H1 (cell line): ENCODE results near the gene CHAD. TPM values are rescaled to one million over a fixed set of nuclear protein-coding genes. Genes with fewer than 3 reads are reported as not detected.

ENCODE experiments used
- CTCF ChIA-PET: fragments of 300-600 bp; sonication (Branson Sonifier 250); formaldehyde crosslinking; loops from one replicate; lab custom pipeline; 2021; ENCODE audit not compliant: partially characterized antibody; lab: Charles Lee
- POLR2A ChIA-PET: fragments of 300-600 bp; sonication (Branson Sonifier 250); formaldehyde crosslinking; loops from one replicate; lab custom pipeline; 2021; ENCODE audit warnings: inconsistent platforms; ENCODE audit not compliant: partially characterized antibody; lab: Charles Lee
- DNase-seq, 2 experiments: peaks; one replicate each; pipeline versions ENCODE4 v3.0.0 to v3.0.0-alpha.2; 2010 to 2022; ENCODE audit warnings: low spot score in 2 of 2, low read depth in 1 of 2, mixed read lengths in 1 of 2
- FAIRE-seq: peaks from 2 replicates; lab custom pipeline; 2011; peaks lifted over from hg19 to GRCh38; lab: Jason Lieb, UNC
- H2AFZ ChIP-seq: 2 replicates; pipeline ENCODE4 v1.8.1; 2012; ENCODE audit warnings: low read length, inconsistent platforms
- H2AK5ac ChIP-seq: 2 replicates; pipeline ENCODE4 v1.6.1; 2013; ENCODE audit warnings: low read depth, low read length
- H2BK120ac ChIP-seq: replicated peaks from 2 replicates; pipeline ENCODE3; 2013; ENCODE audit warnings: low read depth, low read length, inconsistent platforms
- H2BK12ac ChIP-seq: 2 replicates; pipeline ENCODE4 v1.6.1; 2013; ENCODE audit warnings: low read depth, low read length
- H2BK15ac ChIP-seq: 2 replicates; pipeline ENCODE4 v1.6.1; 2013; ENCODE audit warnings: low read length
- H2BK20ac ChIP-seq: 2 replicates; pipeline ENCODE4 v1.6.1; 2013; ENCODE audit warnings: low read length
- H2BK5ac ChIP-seq: 2 replicates; pipeline ENCODE4 v1.6.1; 2013; ENCODE audit warnings: low read depth, low read length
- H3K14ac ChIP-seq: 2 replicates; pipeline ENCODE4 v1.6.1; 2013; ENCODE audit warnings: inconsistent platforms; ENCODE audit not compliant: insufficient read length
- H3K18ac ChIP-seq: 2 replicates; pipeline ENCODE4 v1.6.1; 2013; ENCODE audit warnings: low read length; ENCODE audit errors: extremely low read depth
- H3K23ac ChIP-seq: 2 replicates; pipeline ENCODE4 v1.6.1; 2013; ENCODE audit warnings: inconsistent platforms; ENCODE audit not compliant: insufficient read length
- H3K23me2 ChIP-seq: 2 replicates; pipeline ENCODE4 v1.6.1; 2013; ENCODE audit warnings: low read depth, low read length
- H3K27ac ChIP-seq: 2 replicates; pipeline ENCODE4 v1.6.1; 2011; ENCODE audit warnings: low read depth, low read length, inconsistent platforms
- H3K27me3 ChIP-seq, 4 experiments: replicated peaks in 1 of 4; 1 replicate in 1 of 4; 2 replicates in 3 of 4; pipeline versions ENCODE4 v1.6.1 to v1.8.1; 2011 to 2013; ENCODE audit warnings: low read length in 3 of 4, mild to moderate bottlenecking in 3 of 4, inconsistent platforms in 2 of 4, mixed read lengths in 2 of 4, moderate library complexity in 1 of 4; ENCODE audit not compliant: control insufficient read depth in 3 of 4, insufficient read depth in 3 of 4; ENCODE audit errors: extremely low read depth in 1 of 4
- H3K36me3 ChIP-seq, 4 experiments: 2 replicates each; pipeline versions ENCODE4 v1.6.1 to v1.8.1; 2011 to 2013; ENCODE audit warnings: mild to moderate bottlenecking in 4 of 4, low read length in 3 of 4, moderate library complexity in 2 of 4, control low read depth in 1 of 4, inconsistent platforms in 1 of 4; ENCODE audit not compliant: insufficient read depth in 4 of 4, control insufficient read depth in 2 of 4
- H3K4ac ChIP-seq: replicated peaks from 2 replicates; pipeline ENCODE3; 2013; ENCODE audit warnings: low read length, low read depth, mixed read lengths, inconsistent platforms; ENCODE audit not compliant: insufficient read length
- H3K4me1 ChIP-seq, 4 experiments: replicated peaks in 1 of 4; 1 replicate in 1 of 4; 2 replicates in 3 of 4; pipeline versions ENCODE4 v1.6.1 to v1.8.1; 2011 to 2013; ENCODE audit warnings: low read length in 3 of 4, inconsistent platforms in 2 of 4, mixed read lengths in 1 of 4; ENCODE audit not compliant: insufficient read depth in 4 of 4, control insufficient read depth in 3 of 4
- H3K4me2 ChIP-seq, 2 experiments: 2 replicates each; pipeline versions ENCODE4 v1.6.1 to v1.8.1; 2011 to 2013; ENCODE audit warnings: low read depth in 2 of 2, low read length in 2 of 2, control low read depth in 1 of 2, inconsistent platforms in 1 of 2, mild to moderate bottlenecking in 1 of 2; ENCODE audit not compliant: insufficient read depth in 1 of 2
- H3K4me3 ChIP-seq, 4 experiments: fragments of 200-600, 300-600 bp in 1 of 4; sonication (generic), shearing (Covaris generic), sonication (Bioruptor Twin) in 1 of 4; 2 replicates each; pipeline versions ENCODE4 v1.5.1 to v1.8.1; 2011 to 2016; ENCODE audit warnings: low read length in 4 of 4, low read depth in 3 of 4, control low read depth in 2 of 4, inconsistent platforms in 2 of 4, mild to moderate bottlenecking in 2 of 4, mixed read lengths in 1 of 4, moderate library complexity in 1 of 4; ENCODE audit not compliant: insufficient read depth in 2 of 4; ENCODE audit errors: extremely low read depth in 1 of 4
- H3K56ac ChIP-seq: replicated peaks from 2 replicates; pipeline ENCODE3; 2013; ENCODE audit warnings: low read depth, mild to moderate bottlenecking, mixed read lengths, low read length, inconsistent platforms; ENCODE audit not compliant: insufficient read length
- H3K79me1 ChIP-seq: 2 replicates; pipeline ENCODE4 v1.6.1; 2013; ENCODE audit warnings: low read depth, low read length, control low read depth
- H3K79me2 ChIP-seq, 2 experiments: 2 replicates each; pipeline versions ENCODE4 v1.6.1 to v1.8.1; 2012 to 2013; ENCODE audit warnings: low read length in 2 of 2, mild to moderate bottlenecking in 2 of 2, inconsistent platforms in 1 of 2; ENCODE audit not compliant: insufficient read depth in 2 of 2, control insufficient read depth in 1 of 2
- H3K9ac ChIP-seq, 4 experiments: replicated peaks in 1 of 4; 1 replicate in 1 of 4; 2 replicates in 3 of 4; pipeline versions ENCODE4 v1.6.1 to v1.8.1; 2011 to 2013; ENCODE audit warnings: low read depth in 3 of 4, low read length in 3 of 4, control low read depth in 2 of 4, mild to moderate bottlenecking in 2 of 4, moderate library complexity in 2 of 4, inconsistent platforms in 1 of 4; ENCODE audit errors: extremely low read depth in 1 of 4
- H3K9me3 ChIP-seq, 2 experiments: 2 replicates each; pipeline versions ENCODE4 v1.6.1 to v1.8.1; 2012 to 2013; ENCODE audit warnings: mild to moderate bottlenecking in 2 of 2, moderate library complexity in 2 of 2, control low read depth in 1 of 2, inconsistent platforms in 1 of 2, low read depth in 1 of 2, low read length in 1 of 2, mixed read lengths in 1 of 2; ENCODE audit not compliant: insufficient read depth in 2 of 2
- H4K20me1 ChIP-seq, 2 experiments: replicated peaks in 1 of 2; 2 replicates each; pipeline versions ENCODE3 to v1.8.1; 2011 to 2013; ENCODE audit warnings: inconsistent platforms in 2 of 2, low read length in 2 of 2, mild to moderate bottlenecking in 1 of 2; ENCODE audit not compliant: insufficient read depth in 2 of 2, control insufficient read depth in 1 of 2
- H4K5ac ChIP-seq: 2 replicates; pipeline ENCODE4 v1.6.1; 2013; ENCODE audit warnings: low read length, low read depth, mixed read lengths, inconsistent platforms; ENCODE audit not compliant: insufficient read length
- H4K8ac ChIP-seq: 2 replicates; pipeline ENCODE4 v1.8.0; 2013; ENCODE audit warnings: mild to moderate bottlenecking, moderate library complexity, low read length, inconsistent platforms; ENCODE audit not compliant: insufficient read depth; ENCODE audit errors: extremely low read depth
- H4K91ac ChIP-seq: replicated peaks from 2 replicates; pipeline ENCODE3; 2013; ENCODE audit warnings: low read length, mixed read lengths, inconsistent platforms; ENCODE audit not compliant: insufficient read length
- SIX5 ChIP-seq: IDR thresholded peaks from 2 replicates; pipeline ENCODE4 v1.6.1; 2011; ENCODE audit warnings: mild to moderate bottlenecking, low read depth, low read length
- SP1 ChIP-seq: IDR thresholded peaks from 2 replicates; pipeline ENCODE4 v1.6.1; 2011; ENCODE audit warnings: low read depth, low read length
- USF2 ChIP-seq: IDR thresholded peaks from 2 replicates; pipeline ENCODE4 v1.6.1; 2011; ENCODE audit warnings: low read length, improper control_type of control experiment
- YY1 ChIP-seq: IDR thresholded peaks from 2 replicates; pipeline ENCODE4 v1.6.1; 2011; ENCODE audit warnings: low read depth, mild to moderate bottlenecking, low read length
- WGBS, 2 experiments: shearing (Covaris generic) in 1 of 2; methylation state at CpG; one replicate each; pipeline versions ENCODE4 v1.1.6 to v1.1.7; 2013 to 2015; ENCODE audit warnings: low lambda C conversion rate in 2 of 2, mixed read lengths in 2 of 2, inconsistent platforms in 1 of 2, low coverage in 1 of 2, missing lambda C conversion rate in 1 of 2; ENCODE audit not compliant: insufficient replicate concordance in 2 of 2, insufficient coverage in 1 of 2, insufficient read length in 1 of 2; ENCODE audit errors: extremely low coverage in 1 of 2, missing lambda C conversion rate in 1 of 2; 5-methylcytosine and 5-hydroxymethylcytosine counted together
- polyA plus RNA-seq, 7 experiments: library from polyadenylated mRNA; depleted of rRNA in 3 of 7; stranded (reverse) in 5 of 7; unstranded in 2 of 7; fragments of >200 nt in 5 of 7; fragments of 200-250 nt in 2 of 7; gene quantifications; 1 replicate in 5 of 7; 2 replicates in 1 of 7; 4 replicates in 1 of 7; pipeline versions ENCODE4 v1.2.1 to v1.2.3, GENCODE V29; 2011 to 2013; ENCODE audit warnings: missing spikeins in 2 of 7, mixed read lengths in 2 of 7
- total RNA-seq: library from RNA; stranded (reverse); fragmentation: NEBNext Ultra II Directional; extraction: Animal tissue kit (Norgen Biotek cat#: 25700); gene quantifications from 2 replicates; pipeline ENCODE4 v1.2.1, GENCODE V29; 2021
- TF ChIP-seq, protein P1 (sequence below): IDR thresholded peaks from 2 replicates; pipeline ENCODE4 v1.6.1; 2012; ENCODE audit warnings: inconsistent platforms

Gene CHAD
- total and polyA plus RNA-seq, 2 of the 8 experiments (the other 6 are each of a cell fraction or from before 2014, with no cell fraction given) = 0.03 TPM; not detected in 1

GRCh38 chr17:50495217-50495823, 26.6 kb upstream of the CHAD start:
- ChIA-PET CTCF (interaction anchor here (1.2 to 3.2 kb wide), 4 partner anchors 10 to 38 kb away, joined by 5 to 12 read pairs (median 8); partner anchors contain the start of genes EPN3 and RSAD1), POLR2A (no interaction called here)
- Histone ChIP-seq H4K91ac (no peak overlapping the region), H3K4me3 (no peak overlapping the region), H3K79me1 (no peaks in the 10 kb centered on the region), H3K4me2 (no peak overlapping the region), H3K56ac (no peak overlapping the region), H2BK15ac (no peak overlapping the region), H2BK120ac (no peak overlapping the region), H4K20me1 (no peaks in the 10 kb centered on the region), H2BK5ac (no peak overlapping the region), H4K5ac (no peak overlapping the region), H3K18ac (no peak overlapping the region), H2AK5ac (no peak overlapping the region), H3K27me3 (no peaks in the 10 kb centered on the region), H4K8ac (no peak overlapping the region), H2BK20ac (no peak overlapping the region), H3K23me2 (no peaks in the 10 kb centered on the region), H3K27ac (no peak overlapping the region), H2AFZ (no peak overlapping the region), H3K9ac (no peak overlapping the region), H3K4ac (no peak overlapping the region), H2BK12ac (no peak overlapping the region), H3K14ac (no peak overlapping the region), H3K36me3 (no peaks in the 10 kb centered on the region), H3K9me3 (no peaks in the 10 kb centered on the region), H3K23ac (no peak overlapping the region), H3K4me1 (no peaks in the 10 kb centered on the region), H3K79me2 (no peaks in the 10 kb centered on the region)
- DNase-seq (no peak), FAIRE-seq (no peak)
- WGBS, 2 experiments = 96% methylated on average over 8 of the region's 8 CpGs; no CpG with 5 or more reads in 1 of the 2 experiments
- no peak for TF ChIP-seq USF2
- TF ChIP-seq SIX5 = no peak
- no peak for TF ChIP-seq SP1
- TF ChIP-seq YY1 = no peak
- TF ChIP-seq, protein P1, sequence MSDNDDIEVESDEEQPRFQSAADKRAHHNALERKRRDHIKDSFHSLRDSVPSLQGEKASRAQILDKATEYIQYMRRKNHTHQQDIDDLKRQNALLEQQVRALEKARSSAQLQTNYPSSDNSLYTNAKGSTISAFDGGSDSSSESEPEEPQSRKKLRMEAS = no peak
